Keratinocyte (primary cell): ENCODE results near the gene GP1BB.

Experiments
- EZH2 ChIP-seq: IDR thresholded peaks from one replicate; pipeline ENCODE4 v1.6.1; 2012; ENCODE audit warnings: inconsistent platforms, mild to moderate bottlenecking, low read length, moderate library complexity
- TF ChIP-seq, protein P1 (sequence below), 3 experiments: IDR thresholded peaks in 1 of 3; conservative IDR thresholded peaks in 1 of 3; optimal IDR thresholded peaks in 1 of 3; 2 replicates in 2 of 3; 3 replicates in 1 of 3; pipeline versions ENCODE3 to v1.5.1; 2011; ENCODE audit warnings: low read length in 3 of 3, mild to moderate bottlenecking in 3 of 3, moderate library complexity in 2 of 3, control low read depth in 1 of 3, inconsistent platforms in 1 of 3; ENCODE audit not compliant: insufficient read depth in 2 of 3; ENCODE audit errors: extremely low read depth in 1 of 3

DNA sequence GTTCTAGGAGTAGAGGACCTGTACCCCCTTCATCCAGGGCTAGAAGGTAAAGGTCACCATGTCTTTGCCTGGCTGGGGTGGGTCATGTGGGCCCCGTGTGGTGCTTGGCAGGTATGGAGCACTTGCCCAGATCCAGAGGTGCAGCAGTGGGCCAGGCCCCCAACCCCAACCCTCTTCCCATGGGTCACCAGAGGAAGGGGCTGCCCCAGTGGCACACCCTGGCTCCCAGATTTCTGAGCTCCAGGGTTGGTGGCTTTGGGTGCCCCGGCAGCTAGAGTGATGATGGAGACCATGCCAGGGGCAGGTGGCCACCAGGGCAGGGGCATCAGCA, 2.4 kb upstream of the GP1BB start:
- TF ChIP-seq, protein P1, sequence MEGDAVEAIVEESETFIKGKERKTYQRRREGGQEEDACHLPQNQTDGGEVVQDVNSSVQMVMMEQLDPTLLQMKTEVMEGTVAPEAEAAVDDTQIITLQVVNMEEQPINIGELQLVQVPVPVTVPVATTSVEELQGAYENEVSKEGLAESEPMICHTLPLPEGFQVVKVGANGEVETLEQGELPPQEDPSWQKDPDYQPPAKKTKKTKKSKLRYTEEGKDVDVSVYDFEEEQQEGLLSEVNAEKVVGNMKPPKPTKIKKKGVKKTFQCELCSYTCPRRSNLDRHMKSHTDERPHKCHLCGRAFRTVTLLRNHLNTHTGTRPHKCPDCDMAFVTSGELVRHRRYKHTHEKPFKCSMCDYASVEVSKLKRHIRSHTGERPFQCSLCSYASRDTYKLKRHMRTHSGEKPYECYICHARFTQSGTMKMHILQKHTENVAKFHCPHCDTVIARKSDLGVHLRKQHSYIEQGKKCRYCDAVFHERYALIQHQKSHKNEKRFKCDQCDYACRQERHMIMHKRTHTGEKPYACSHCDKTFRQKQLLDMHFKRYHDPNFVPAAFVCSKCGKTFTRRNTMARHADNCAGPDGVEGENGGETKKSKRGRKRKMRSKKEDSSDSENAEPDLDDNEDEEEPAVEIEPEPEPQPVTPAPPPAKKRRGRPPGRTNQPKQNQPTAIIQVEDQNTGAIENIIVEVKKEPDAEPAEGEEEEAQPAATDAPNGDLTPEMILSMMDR (optimal IDR thresholded peaks at IDR 0.05 in 1 of 3, IDR thresholded peaks at IDR 0.05 in 1 of 3, conservative IDR thresholded peaks at IDR 0.05 in 1 of 3; ENCODE audit: extremely low read depth in 1 of 3, insufficient read depth in 2 of 3, low read length in 3 of 3) = no peak
- TF ChIP-seq EZH2 = no peak
